Measurements from ENCODE around the gene PTPRH.

- TF ChIP-seq POLR2A (IDR thresholded peaks at IDR 0.05) (no peak), CTCF (IDR thresholded peaks at IDR 0.05 in 4 of 5, conservative IDR thresholded peaks at IDR 0.05 in 1 of 5) (no peak)
Observed at GRCh38 chr19:55227241-55228014, 18.1 kb upstream of the PTPRH start.

All from gastrocnemius medialis (tissue), 4 donors.